Keratinocyte (primary cell): ENCODE data around the gene OR1S1. TPM values are rescaled to one million over a fixed set of nuclear protein-coding genes. Genes with fewer than 3 reads are reported as not detected.

Source experiments
- DNase-seq: peaks from one replicate; pipeline ENCODE4 v3.0.0-alpha.2; 2011; ENCODE audit warnings: low read depth, missing footprints, low spot score
- FAIRE-seq: peaks from 2 replicates; lab custom pipeline; 2011; peaks lifted over from hg19 to GRCh38; lab: Jason Lieb, UNC
- H2AFZ ChIP-seq: 2 replicates; pipeline ENCODE4 v1.6.0; 2012; ENCODE audit warnings: low read length, control low read depth, inconsistent platforms; ENCODE audit not compliant: control insufficient read depth
- H3K27ac ChIP-seq: 2 replicates; pipeline ENCODE4 v1.5.1; 2011; ENCODE audit warnings: low read length; ENCODE audit not compliant: control insufficient read depth, insufficient read depth
- H3K27me3 ChIP-seq: 3 replicates; pipeline ENCODE4 v1.6.0; 2011; ENCODE audit warnings: low read length; ENCODE audit not compliant: control insufficient read depth, insufficient read depth; ENCODE audit errors: extremely low read depth
- H3K36me3 ChIP-seq, 2 experiments: 2 replicates in 1 of 2; 3 replicates in 1 of 2; pipeline ENCODE4 v1.5.1; 2011; ENCODE audit warnings: low read length in 2 of 2, mild to moderate bottlenecking in 1 of 2; ENCODE audit not compliant: control insufficient read depth in 2 of 2, insufficient read depth in 2 of 2; ENCODE audit errors: extremely low read depth in 1 of 2
- H3K4me1 ChIP-seq: 3 replicates; pipeline ENCODE4 v1.5.1; 2011; ENCODE audit warnings: low read length; ENCODE audit not compliant: control insufficient read depth, insufficient read depth; ENCODE audit errors: extremely low read depth
- H3K4me2 ChIP-seq: 3 replicates; pipeline ENCODE4 v1.6.0; 2011; ENCODE audit warnings: low read depth, low read length; ENCODE audit not compliant: control insufficient read depth, insufficient read depth; ENCODE audit errors: extremely low read depth
- H3K4me3 ChIP-seq, 3 experiments: fragments of 200-600 bp in 1 of 3; sonication (generic) in 1 of 3; 2 replicates in 2 of 3; 3 replicates in 1 of 3; pipeline ENCODE4 v1.5.1; 2011 to 2016; ENCODE audit warnings: low read length in 3 of 3, mild to moderate bottlenecking in 3 of 3, control low read depth in 2 of 3, inconsistent platforms in 1 of 3, low read depth in 1 of 3, mixed read lengths in 1 of 3, mixed run types in 1 of 3, moderate library complexity in 1 of 3; ENCODE audit not compliant: control insufficient read depth in 2 of 3, insufficient read depth in 2 of 3; ENCODE audit errors: extremely low read depth in 1 of 3
- H3K79me2 ChIP-seq: 2 replicates; pipeline ENCODE4 v1.6.0; 2012; ENCODE audit warnings: low read length; ENCODE audit not compliant: control insufficient read depth, insufficient read depth
- H3K9ac ChIP-seq: 3 replicates; pipeline ENCODE4 v1.6.0; 2011; ENCODE audit warnings: low read length; ENCODE audit not compliant: control insufficient read depth, insufficient read depth; ENCODE audit errors: extremely low read depth
- H3K9me1 ChIP-seq: 3 replicates; pipeline ENCODE4 v1.6.0; 2011; ENCODE audit warnings: low read length; ENCODE audit not compliant: control insufficient read depth, insufficient read depth; ENCODE audit errors: extremely low read depth
- H3K9me3 ChIP-seq: 2 replicates; pipeline ENCODE4 v1.5.1; 2012; ENCODE audit warnings: low read depth, low read length; ENCODE audit not compliant: control insufficient read depth
- H4K20me1 ChIP-seq: 3 replicates; pipeline ENCODE4 v1.6.0; 2011; ENCODE audit warnings: low read length; ENCODE audit not compliant: control insufficient read depth, insufficient read depth; ENCODE audit errors: extremely low read depth
- EZH2 ChIP-seq: IDR thresholded peaks from one replicate; pipeline ENCODE4 v1.6.1; 2012; ENCODE audit warnings: inconsistent platforms, mild to moderate bottlenecking, low read length, moderate library complexity
- dilution Hi-C: fragments of 300-500 bp; cut with MboI; formaldehyde crosslinking; loops from one replicate; pipeline ENCODE4 v1.7.0; 2020; ENCODE audit warnings: low sequenced_read_pairs; ENCODE audit not compliant: extremely low pct_ligation_motif_present
- polyA plus RNA-seq, 5 experiments: library from polyadenylated mRNA; depleted of rRNA in 3 of 5; stranded (reverse) in 3 of 5; stranded (forward) in 1 of 5; unstranded in 1 of 5; fragments of >200 nt; gene quantifications; 1 replicate in 1 of 5; 2 replicates in 3 of 5; 3 replicates in 1 of 5; pipeline versions ENCODE4 v1.2.1 to v1.2.3, GENCODE V29; 2011 to 2012; ENCODE audit warnings: missing spikeins in 2 of 5, low read depth in 1 of 5, low replicate concordance in 1 of 5
- TF ChIP-seq, protein P1 (sequence below), 3 experiments: IDR thresholded peaks in 1 of 3; conservative IDR thresholded peaks in 1 of 3; optimal IDR thresholded peaks in 1 of 3; 2 replicates in 2 of 3; 3 replicates in 1 of 3; pipeline versions ENCODE3 to v1.5.1; 2011; ENCODE audit warnings: low read length in 3 of 3, mild to moderate bottlenecking in 3 of 3, moderate library complexity in 2 of 3, control low read depth in 1 of 3, inconsistent platforms in 1 of 3; ENCODE audit not compliant: insufficient read depth in 2 of 3; ENCODE audit errors: extremely low read depth in 1 of 3

Gene OR1S1
- polyA plus RNA-seq, 1 donor (not counting 4 experiments of a cell fraction or from before 2014, with no cell fraction given), result not detected

DNA sequence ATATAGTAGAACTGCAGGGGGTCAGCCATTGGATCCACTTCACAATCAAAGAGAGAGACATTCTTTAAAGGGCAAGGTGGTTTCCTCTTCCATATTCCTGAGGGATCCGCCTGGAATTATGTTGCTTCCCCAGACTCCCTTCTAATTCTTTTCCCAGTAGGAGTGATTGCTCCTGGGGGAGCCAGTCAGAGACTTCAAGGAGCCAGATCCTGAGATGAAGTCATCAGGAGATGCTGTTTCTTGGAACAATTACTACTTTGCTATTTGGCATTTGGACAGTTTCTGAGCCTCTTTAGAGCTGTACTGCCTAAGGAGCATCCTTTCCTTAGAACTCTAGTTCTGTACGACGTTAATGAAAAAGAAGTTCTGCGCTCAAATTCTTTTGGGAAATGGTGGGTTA lies 25.6 kb upstream of the OR1S1 start:
- H3K4me1 ChIP-seq, result no peaks in the 10 kb centered on the region
- H3K9me3 ChIP-seq, result no peaks in the 10 kb centered on the region
- H3K27ac ChIP-seq, result no peak overlapping the region
- no peak for TF ChIP-seq EZH2
- TF ChIP-seq, protein P1, sequence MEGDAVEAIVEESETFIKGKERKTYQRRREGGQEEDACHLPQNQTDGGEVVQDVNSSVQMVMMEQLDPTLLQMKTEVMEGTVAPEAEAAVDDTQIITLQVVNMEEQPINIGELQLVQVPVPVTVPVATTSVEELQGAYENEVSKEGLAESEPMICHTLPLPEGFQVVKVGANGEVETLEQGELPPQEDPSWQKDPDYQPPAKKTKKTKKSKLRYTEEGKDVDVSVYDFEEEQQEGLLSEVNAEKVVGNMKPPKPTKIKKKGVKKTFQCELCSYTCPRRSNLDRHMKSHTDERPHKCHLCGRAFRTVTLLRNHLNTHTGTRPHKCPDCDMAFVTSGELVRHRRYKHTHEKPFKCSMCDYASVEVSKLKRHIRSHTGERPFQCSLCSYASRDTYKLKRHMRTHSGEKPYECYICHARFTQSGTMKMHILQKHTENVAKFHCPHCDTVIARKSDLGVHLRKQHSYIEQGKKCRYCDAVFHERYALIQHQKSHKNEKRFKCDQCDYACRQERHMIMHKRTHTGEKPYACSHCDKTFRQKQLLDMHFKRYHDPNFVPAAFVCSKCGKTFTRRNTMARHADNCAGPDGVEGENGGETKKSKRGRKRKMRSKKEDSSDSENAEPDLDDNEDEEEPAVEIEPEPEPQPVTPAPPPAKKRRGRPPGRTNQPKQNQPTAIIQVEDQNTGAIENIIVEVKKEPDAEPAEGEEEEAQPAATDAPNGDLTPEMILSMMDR (optimal IDR thresholded peaks at IDR 0.05 in 1 of 3, IDR thresholded peaks at IDR 0.05 in 1 of 3, conservative IDR thresholded peaks at IDR 0.05 in 1 of 3; ENCODE audit: extremely low read depth in 1 of 3, insufficient read depth in 2 of 3, low read length in 3 of 3), result no peak
- no peak for FAIRE-seq
- H3K79me2 ChIP-seq, result no peaks in the 10 kb centered on the region
- no peak overlapping the region for H3K4me3 ChIP-seq
- H4K20me1 ChIP-seq, result no peaks in the 10 kb centered on the region
- DNase-seq, result no peak
- no peaks in the 10 kb centered on the region for H3K27me3 ChIP-seq
- no peak overlapping the region for H2AFZ ChIP-seq
- H3K9ac ChIP-seq, result no peak overlapping the region
- H3K36me3 ChIP-seq, result no peaks in the 10 kb centered on the region
- no peaks in the 10 kb centered on the region for H3K9me1 ChIP-seq
- dilution Hi-C loops, result no loop called here
- no peak overlapping the region for H3K4me2 ChIP-seq

DNA sequence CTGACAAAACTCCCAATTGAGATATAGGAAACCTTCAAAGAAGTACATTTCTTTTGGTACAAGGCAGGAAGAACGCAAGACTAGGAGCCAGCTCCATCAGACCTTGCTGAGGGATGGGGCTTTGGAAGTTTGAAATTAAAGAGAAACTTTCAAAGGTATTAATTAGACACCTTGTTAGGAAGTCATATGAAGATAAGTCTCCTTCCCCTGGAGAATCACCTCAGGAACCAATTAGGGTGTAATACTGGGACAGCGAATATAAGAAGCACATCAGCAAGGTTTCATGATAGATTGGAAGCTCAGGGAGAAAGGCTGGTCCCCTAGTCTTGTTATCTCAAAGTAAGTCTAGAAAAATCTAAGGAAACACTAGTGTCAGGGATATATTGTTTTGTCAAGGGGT lies 23.8 kb upstream of the OR1S1 start, which contains the start of gene OR9Q2:
OR9Q2 (plus strand) TSS at position 301 of the 400 bp plus-strand sequence. CDS start 1,421 bp downstream, outside the sequence.
- H3K9me3 ChIP-seq, result no peaks in the 10 kb centered on the region
- no peak within 1 kb of the TSS for H3K4me2 ChIP-seq
- no peaks in the 10 kb centered on the region for H3K9me1 ChIP-seq
- dilution Hi-C loops, result no loop called here
- no peaks in the 10 kb centered on the region for H3K79me2 ChIP-seq
- H4K20me1 ChIP-seq, result no peaks in the 10 kb centered on the region
- DNase-seq (no peak), FAIRE-seq (no peak)
- no peak for TF ChIP-seq EZH2
- TF ChIP-seq, protein P1 (optimal IDR thresholded peaks at IDR 0.05 in 1 of 3, IDR thresholded peaks at IDR 0.05 in 1 of 3, conservative IDR thresholded peaks at IDR 0.05 in 1 of 3; ENCODE audit: extremely low read depth in 1 of 3, insufficient read depth in 2 of 3, low read length in 3 of 3), result no peak
- H3K4me3 ChIP-seq, result no peak within 1 kb of the TSS
- H3K4me1 ChIP-seq, result no peaks in the 10 kb centered on the region
- no peak within 1 kb of the TSS for H3K27ac ChIP-seq
- no peaks in the 10 kb centered on the region for H3K36me3 ChIP-seq
- H2AFZ ChIP-seq, result no peak within 1 kb of the TSS
- H3K27me3 ChIP-seq, result no peaks in the 10 kb centered on the region
- no peak within 1 kb of the TSS for H3K9ac ChIP-seq
